Activated naive CD4-positive, alpha-beta T cell treated with Interleukin-2 at 50 U/mL for 16 hours (primary cell): ENCODE results near the gene KRTAP6-1.

ENCODE experiments used
- DNase-seq: peaks from one replicate; pipeline ENCODE4 v3.0.0-alpha.2; 2020

The KRTAP6-1 gene, protein sequence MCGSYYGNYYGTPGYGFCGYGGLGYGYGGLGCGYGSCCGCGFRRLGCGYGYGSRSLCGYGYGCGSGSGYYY

DNA sequence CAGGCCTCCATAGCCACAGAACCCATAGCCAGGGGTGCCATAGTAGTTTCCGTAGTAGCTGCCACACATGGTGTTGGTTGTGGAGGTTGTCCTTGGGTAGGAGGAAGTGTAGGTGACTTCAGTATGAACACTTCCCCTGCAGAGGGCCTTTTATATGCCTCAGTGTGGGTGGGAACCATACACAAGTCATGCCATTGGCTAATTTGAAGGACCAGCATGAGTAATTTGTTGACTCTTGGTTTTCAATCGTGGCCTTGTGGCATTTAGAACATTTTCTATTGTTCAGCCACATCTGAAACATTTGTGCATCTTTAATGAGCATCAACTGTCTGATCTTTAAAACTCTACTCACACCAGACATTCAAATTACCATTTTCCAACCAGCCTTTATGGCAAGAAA lies at the start of gene KRTAP6-1:
Gene KRTAP6-1, minus strand, starts transcription at position 95 of the 400 bp plus-strand sequence. Its CDS starts 26 bp downstream, at position 69.
- no peak for DNase-seq

DNA sequence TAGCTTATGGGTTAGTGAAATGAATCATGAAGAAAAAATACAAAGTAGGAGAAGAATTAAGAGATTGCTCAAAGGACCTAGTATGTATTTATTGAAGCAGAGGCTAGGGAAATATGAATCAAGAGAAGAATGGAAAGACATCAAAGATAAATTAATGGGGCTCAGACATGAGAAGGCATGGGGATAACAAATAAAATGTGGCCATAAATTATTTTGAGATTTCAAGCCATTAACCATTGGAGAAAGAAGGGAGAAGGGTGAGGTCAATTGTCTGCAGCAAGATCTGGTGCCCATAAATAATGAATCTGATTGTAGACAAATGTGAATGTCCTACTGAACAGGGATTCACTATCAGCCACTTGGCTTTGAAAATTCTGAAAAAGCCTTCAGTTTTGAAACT lies 39.2 kb upstream of the KRTAP6-1 start:
- no peak for DNase-seq

DNA sequence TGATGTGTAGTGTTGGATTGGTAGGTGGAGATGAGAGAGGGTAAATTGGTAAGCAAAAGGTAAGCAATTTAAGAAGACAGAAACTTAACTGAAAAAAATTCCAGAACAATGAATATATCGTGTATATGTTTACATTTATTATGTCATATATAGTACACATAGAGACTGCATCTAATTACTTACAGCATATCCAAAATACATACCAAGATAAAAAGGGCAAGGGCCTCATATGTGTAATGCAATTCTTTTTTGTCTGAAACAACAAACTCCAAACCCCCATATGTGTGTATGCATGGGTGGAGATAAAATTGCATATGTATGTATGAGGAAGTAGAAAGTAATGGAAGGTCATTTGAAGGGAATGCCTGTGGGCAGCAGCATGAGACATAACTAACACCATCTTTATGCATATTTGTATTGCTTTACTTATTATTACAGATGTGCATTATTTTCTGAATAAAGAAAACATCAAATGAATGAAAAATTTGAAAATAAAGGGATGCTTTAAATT lies 33.2 kb upstream of the KRTAP6-1 start:
- no peak for DNase-seq

DNA sequence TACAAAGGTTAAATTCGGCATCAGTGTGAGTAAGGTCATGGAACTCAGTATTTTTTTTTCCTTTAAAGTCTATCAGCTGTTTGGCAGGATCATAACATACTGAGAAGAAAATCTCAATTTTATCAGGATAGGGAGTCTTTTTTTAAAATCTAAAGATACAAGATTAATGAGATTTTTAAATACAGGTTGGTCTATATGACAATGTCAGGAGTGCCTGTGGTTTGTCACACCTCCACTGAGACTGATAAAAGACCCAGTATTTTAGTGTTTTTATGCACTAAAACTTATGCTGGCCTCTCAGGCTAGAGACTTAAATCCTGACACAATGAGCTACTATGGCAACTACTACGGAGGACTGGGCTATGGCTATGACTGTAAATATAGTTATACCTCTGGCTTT lies 28.8 kb upstream of the KRTAP6-1 start, which contains the start of gene KRTAP20-3:
Gene KRTAP20-3, plus strand, starts transcription at position 301 of the 400 bp plus-strand sequence.
- DNase-seq: no peak

DNA sequence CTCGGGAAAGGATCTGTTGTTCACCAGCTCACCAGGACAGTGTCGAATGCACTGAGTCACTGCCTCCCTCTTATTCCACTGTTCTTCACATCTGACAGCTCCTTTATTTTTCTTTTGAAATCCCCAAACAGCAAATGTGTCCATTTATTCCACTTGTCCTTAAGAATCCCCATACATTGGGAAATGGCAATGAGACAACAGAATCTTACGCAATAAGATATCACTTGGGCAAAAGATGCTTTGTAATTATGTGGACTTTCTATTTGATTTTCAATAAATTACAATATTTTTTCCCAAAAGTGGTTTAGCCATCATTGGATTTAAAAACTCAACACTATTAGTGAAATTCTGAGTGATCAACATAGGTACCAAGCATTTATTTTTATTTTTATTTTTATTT lies 25.0 kb upstream of the KRTAP6-1 start:
- no peak for DNase-seq

DNA sequence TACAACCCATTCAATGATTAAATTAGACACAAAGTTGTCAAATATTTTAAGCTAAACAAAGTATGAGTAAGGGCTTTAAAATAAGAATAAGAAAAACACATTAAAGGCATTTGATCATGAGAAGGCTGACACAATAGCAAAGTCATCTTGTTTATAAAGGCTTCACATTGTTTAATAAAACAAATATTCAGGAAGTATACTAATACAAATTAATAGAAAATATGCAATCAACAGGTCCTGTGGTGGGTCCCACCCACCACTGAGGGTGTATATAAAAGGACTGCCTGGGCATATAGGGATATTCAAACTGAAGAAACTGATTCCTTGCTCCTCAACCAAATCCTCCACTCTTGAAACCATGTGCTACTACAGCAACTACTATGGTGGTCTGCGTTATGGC lies 21.2 kb upstream of the KRTAP6-1 start, which contains the start of gene KRTAP20-2:
Gene KRTAP20-2, plus strand, starts transcription at position 301 of the 400 bp plus-strand sequence. Its CDS starts 58 bp downstream, at position 359.
- DNase-seq: no peak

DNA sequence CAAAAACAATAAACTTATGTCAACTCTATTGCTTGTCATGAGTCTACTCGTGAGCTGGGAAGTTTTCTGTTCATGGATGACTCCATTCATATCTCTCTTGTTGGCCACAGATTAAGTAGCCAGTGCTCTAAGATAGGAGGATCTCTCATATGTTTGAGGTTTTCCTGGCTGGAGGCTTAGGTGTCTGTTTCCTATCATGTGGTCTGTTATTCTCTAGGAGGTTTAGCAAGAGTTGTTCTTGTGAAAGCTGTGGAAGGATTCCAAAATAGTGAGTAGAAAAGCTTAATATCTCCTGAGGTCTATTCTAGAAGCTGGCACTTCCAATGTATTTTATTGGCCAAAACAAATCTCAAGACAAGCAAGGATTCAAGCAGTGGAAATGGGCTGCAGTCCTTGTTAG lies 15.5 kb upstream of the KRTAP6-1 start:
- DNase-seq: no peak

DNA sequence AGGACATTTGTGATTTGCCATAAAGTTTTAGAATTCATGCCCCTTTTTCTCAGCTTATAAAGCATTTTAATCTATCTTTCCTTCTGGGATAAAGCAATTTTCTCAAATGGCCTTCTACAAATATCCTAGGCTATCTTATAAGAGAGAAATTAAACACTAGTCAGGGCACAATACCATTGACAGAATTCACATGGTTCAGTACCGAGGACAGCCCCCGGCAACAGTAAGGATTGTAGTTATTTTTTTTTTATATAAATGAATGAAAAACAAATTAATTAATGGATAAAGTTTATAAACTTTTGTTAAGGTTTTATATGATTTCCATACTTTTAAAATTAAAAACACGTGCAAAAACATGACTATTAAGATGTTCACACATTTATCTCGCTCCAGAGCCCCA lies 14.4 kb upstream of the KRTAP6-1 start:
- DNase-seq: no peak

DNA sequence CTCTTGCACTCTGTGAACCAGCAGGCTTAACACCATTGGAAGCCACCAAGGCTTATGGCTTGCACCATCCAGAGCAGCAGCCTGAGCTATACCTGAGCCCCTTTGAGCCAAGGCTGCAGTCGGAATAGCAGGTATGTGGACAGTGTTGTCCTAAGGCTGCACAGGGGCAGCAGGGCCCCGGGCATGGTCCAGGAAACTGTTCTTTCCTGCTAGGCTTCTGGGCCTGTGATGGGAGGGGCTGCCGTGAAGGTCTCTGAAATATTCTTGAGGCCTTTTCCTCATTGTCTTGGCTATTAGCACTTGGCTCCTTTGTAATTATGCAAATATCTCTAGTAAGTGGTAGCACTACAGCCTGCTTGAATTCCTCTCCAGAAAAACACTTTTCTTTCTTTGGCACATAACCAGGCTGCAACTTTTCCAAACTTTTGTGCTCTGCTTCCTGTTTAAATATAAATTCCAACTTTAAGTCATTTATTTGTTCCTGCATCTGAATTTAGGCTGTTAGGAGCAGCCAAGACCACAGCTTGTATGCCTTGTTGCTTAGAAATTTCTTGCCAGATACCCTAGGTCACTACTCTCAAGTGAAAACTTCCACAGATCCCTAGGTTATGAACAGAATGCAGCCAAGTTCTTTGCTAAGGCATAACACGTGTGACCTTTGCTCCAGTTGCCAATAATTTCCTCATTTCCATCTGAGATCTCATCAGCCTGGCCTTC lies 11.9 kb upstream of the KRTAP6-1 start:
- DNase-seq: no peak

DNA sequence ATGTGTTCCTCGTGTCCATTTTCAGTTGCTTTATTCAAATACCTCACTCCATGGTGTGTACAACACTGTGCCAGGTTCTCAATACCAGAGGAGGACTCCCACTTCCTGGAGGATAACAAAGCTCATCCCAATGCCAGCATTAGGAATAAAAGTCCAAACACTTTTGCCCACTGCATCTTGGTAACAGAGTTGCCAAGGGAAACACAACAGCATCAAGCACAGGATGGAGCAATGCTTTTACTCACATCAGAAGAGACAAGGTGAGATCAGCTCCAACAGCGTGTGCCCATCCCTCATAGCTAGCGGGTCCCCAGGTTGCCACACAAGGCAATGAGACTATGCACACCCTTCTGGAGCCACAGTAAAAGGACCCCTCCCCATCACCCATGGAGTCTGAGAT lies 9.6 kb upstream of the KRTAP6-1 start:
- no peak for DNase-seq

DNA sequence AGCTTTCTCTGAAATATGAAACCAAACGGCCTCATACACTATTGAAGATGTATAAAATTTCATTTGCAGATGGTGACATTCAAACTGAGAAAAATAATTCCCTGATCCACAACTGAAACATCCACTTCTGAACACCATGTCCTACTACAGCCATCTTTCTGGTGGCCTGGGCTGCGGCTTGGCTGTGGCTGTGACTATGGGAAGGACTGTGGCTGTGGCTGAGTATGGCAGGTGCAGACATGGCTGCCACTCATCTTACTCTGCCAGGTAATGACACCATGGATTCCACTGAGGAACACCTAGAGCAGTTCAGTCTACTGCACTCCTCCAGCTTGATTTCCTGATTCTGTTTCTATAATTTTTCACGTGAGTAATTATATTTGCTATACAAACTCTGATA lies 6.8 kb upstream of the KRTAP6-1 start, which contains the start of gene KRTAP20-4:
Gene KRTAP20-4, plus strand, starts transcription at position 106 of the 400 bp plus-strand sequence.
- no peak for DNase-seq

DNA sequence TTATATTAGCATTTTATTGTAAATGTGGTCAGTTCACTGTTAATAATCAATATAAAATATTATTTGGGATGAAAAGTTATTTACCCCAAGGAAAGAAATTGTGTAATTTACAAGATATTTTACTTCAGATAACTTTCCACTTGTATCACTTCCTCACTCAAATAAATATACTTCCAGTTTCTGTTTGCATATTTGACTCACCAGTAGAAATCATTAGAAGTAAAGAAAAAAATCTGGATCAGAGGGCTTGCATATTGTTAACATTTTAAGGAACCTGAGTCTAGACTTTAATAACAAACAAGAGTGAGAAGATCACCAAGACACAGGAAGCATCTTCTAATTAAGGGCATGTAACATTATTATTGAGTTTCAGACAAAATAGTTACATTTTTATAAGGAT lies 6.3 kb upstream of the KRTAP6-1 start:
- DNase-seq: no peak

DNA sequence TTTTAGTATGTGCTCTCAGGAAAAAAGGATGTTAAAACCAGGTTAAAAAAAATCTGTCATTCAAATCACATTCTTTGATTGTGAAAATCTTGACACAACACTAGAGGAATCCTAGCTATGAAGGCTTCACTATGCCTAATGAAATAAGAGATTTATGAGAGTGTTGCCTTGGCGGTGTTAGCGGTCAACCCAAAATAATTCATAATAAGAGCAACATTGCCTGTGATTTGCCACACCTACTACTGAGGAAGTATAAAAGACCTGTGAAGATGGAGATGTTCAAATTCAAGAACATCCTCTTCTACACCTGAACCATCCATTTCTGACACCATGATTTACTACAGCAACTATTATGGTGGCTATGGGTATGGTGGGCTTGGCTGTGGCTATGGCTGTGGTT lies 2.4 kb upstream of the KRTAP6-1 start, which contains the start of gene KRTAP20-1:
Gene KRTAP20-1, plus strand, starts transcription at position 301 of the 400 bp plus-strand sequence. Its CDS starts 30 bp downstream, at position 331.
- no peak for DNase-seq

DNA sequence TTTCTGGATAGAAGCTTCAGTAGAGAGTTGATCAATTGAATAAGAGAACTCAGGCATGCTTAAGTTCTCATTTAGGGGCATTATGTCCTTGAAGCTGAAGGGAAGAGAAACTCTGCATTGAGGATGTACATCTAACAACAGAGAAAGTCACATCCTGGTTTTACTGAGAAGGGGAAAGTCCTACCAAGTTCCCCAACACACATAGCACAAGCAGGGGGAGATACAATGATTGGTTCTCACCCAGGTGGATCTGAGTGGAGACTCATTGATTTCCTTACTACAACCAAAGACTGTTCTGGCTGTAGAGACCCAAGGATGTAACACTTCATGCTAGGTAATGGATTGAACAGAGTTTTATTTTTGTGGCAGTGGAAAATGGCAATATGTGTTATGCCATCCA lies 1.5 kb upstream of the KRTAP6-1 start:
- DNase-seq: no peak

DNA sequence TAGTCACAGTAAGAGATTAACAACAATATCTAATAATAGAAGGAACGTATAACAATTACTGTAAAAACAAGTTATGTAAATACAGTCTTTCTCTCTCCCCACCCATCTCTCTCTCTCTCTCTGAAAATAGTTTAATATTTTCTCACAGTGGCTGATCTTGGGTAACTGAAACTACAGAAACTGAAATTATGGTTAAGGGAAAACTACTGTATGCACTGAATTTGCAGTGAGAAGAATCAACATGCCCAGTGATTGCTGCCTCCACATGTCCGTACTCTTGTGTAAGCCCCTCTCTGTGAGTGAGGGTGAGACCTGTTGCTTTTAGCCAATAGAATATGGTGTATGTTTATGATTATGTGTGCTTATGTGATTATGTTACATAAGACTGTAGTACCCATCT lies 1.6 kb downstream of the KRTAP6-1 start:
- no peak for DNase-seq

DNA sequence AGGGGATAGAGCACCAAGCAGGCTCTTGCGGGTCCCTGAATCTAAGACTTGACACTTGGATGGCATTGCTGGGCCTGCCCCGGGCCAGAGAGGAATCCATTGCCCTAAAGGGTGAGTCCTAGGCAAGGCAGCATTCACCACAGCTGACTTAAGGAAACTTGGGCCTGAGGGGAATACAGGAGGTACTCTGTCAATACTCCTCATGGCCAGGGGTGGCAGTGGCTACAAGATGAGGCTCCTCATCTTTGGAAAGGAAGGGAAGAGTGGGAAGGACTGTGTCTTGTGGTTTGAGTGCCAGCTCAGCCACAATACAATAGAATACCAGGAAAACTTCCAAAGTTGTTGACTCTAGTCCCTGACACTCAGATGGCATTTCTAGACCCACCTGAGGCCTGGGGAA lies 7.8 kb downstream of the KRTAP6-1 start:
- DNase-seq: no peak

DNA sequence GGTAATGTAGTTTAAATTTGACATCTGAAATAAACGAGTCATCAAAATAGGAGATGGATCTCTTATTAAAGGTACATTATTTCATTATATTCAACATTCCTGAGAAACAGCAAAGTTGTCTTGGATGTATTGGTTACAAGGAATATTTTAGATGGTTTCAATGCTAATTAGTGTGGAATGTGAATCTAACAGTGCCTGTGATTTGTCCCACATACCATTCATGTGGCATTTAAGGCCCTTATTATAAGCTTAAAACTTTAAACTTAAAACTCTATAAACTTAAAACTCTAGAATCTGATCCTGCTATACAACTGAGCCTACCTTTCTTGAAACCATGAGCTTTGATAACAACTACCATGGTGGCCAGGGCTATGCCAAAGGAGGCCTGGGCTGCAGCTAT lies 12.9 kb downstream of the KRTAP6-1 start, which contains the start of gene KRTAP22-1:
Gene KRTAP22-1, plus strand, starts transcription at position 301 of the 400 bp plus-strand sequence.
- DNase-seq: no peak

DNA sequence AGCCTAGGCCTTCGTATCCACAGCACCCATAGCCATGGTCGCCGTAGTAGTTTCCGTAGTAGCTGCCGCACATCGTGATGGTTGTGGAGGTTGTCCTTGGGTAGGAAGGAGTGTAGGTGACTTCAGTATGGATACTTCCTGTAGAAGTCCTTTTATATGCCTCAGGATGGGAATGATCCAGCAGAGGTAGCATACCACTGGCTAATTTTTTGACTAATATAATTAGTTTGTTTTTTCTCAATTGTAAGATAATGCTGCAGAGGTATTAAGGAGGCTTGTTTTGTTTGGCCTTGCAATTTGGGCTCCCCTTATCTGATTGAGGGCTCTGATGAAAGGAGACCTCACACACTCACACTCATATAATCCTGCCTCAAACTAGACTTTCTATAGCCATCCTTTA lies 14.9 kb downstream of the KRTAP6-1 start, which contains the start of gene KRTAP6-2:
Gene KRTAP6-2, minus strand, starts transcription at position 101 of the 400 bp plus-strand sequence. Its CDS starts 28 bp downstream, at position 73.
- DNase-seq: no peak

DNA sequence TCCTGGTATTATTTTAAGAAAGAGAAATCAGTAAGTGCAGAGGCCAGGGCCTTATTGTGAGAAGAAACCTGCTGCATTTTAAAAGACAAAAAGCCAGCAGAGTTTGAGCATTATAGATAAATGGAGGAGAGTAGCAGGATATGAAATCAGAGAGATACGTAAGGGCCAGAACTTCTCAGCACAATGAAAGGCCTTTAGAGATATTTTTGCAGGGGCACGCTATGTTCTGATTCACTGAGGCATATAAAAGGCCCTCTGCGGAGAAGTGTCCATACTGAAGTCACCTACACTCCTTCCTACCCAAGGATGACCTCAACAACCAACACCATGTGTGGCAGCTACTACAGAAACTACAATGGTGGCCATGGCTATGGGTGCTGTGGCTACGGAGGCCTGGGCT lies 21.6 kb downstream of the KRTAP6-1 start, which contains the start of gene KRTAP6-3:
Gene KRTAP6-3, plus strand, starts transcription at position 301 of the 400 bp plus-strand sequence. Its CDS starts 6 bp downstream, at position 307.
- DNase-seq: no peak

DNA sequence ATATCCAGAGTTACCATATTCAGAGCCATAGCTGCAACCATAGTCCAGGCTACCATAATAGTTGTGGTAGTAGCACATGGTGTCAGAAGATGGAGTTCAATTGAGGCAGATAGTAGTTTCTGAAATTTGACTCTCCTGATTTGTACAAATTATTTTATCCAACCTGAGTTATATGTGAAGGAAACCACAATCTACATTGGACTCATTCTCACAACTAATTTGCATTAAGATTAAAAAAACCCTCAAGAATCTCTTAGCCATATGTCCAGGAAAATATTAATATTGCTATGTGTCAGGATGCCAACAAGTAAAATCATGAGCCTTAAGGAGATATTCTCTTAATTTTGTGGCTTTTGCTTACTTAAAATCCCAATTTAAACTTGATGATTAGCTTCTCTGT lies 23.4 kb downstream of the KRTAP6-1 start, which contains the start of gene KRTAP22-2:
Gene KRTAP22-2, minus strand, starts transcription at position 101 of the 400 bp plus-strand sequence.
- no peak for DNase-seq

DNA sequence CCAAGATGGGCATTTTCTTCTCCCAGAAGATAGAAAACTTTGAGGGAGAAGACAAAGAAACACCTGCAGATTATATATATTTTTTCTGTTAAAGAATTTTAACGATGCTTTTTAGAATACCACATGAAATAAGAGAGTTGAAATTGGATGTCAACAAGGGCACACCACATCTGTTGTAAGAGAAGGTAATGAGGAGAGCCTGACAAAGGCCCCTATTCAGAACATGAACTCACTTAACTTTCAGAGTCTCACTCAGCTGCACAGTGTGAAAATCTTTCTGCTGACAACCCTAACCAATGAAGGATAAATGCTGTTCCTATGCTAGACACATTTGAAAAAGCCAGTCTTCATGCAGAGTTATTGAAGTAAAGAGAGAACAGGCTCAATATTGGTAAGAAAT lies 30.9 kb downstream of the KRTAP6-1 start:
- no peak for DNase-seq

DNA sequence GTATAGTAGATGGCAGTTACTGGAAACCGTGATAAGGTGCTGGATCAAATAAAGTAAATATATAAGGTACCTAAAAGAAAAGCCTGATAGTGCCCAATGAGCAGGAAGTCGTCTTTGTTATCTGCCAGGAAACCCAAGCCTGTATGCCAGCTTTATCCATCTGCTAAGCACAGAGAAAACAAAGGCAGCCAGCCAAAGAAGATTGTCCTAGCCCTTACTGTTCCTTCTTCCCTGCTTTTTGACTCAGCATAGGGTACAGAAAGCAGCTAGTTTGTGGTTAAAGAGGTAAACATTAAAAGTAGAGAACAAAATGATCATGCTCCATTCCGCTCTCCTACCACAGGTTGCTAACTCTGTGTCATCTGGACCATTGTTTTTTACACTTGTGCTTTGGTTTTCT lies 33.6 kb downstream of the KRTAP6-1 start:
- no peak for DNase-seq

DNA sequence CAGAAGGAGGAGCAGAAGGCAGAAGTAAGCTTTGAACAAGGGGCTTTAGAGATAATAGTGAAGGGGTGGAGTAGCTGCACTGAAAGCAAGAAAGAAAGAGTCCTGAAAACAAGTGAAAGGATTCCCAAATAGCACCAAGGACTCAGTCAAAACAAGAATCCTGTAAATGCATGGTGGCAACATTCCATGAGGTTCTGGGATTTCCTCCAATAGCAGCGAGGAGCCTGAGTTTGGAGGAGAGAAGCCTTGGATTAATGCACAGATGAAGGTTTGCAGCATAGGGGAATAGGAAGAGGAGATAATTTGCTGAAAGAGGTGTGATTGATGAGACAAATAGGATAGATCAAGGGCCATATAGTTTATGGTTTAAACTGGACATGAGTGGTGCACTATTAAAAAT lies 34.4 kb downstream of the KRTAP6-1 start:
- DNase-seq: no peak

DNA sequence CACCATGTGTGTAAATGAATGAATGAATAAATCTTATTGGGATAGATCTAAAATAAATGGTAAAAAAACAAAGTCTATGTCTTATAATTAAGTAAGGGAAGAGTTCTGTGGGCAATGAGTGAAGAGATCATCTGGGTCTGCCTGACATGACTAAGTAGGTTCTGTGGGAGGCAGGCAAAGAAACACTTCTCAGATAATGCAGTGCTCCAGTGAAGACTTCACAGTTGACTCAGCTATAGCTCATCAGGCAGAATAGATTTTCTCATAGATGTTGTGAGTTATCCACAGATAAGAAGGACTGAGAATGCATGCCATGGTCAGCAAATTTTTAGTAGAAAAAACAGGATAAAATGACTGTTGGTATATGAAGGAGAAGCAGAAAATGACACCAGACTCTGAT lies 36.0 kb downstream of the KRTAP6-1 start:
- no peak for DNase-seq
